ENCODE data around the gene MYBBP1A. TPM values are rescaled to one million over a fixed set of nuclear protein-coding genes. Genes with fewer than 3 reads are reported as not detected.

Gene MYBBP1A
- total and polyA plus RNA-seq, 2 of the 8 experiments (the other 6 are each of a cell fraction or from before 2014, with no cell fraction given) = 46.8 to 151 TPM

DNA sequence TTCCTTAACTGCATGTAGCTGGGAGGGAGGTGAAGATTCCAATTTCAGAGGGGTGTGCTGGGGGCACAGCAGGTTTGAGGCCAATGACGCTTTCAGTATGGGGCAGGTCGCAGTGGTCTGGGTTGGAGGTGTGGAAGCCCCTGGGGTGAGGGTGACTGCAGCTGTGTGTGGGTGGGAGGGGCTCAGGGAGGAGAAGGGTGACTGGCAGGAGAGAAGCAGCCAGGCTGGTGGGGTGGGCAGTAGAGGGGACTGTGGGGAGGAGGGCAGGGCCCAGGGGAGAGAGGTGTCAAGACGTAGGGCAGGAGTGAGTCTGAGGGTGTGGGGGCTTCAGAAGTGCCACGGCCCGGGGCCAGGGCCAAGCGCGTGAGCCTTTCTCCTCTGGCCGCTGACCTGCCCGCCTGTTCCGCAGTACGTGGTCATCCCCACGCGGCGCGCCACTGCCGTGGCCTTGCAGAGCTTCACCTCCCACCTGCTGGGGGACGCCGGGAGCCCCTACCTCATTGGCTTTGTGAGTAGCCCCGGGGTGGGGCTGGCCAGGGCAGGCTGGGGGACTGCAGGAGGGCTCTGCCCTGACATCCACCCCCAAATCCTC lies 19.4 kb downstream of the MYBBP1A start:
- H2AK5ac ChIP-seq (ENCODE audit: low read depth, low read length) = no peak overlapping the region
- H3K79me2 ChIP-seq (ENCODE audit: control insufficient read depth in 1 of 2, insufficient read depth in 2 of 2, low read length in 2 of 2) = no peaks in the 10 kb centered on the region
- H3K27me3 ChIP-seq (replicated peaks in 1 of 4; ENCODE audit: control insufficient read depth in 3 of 4, extremely low read depth in 1 of 4, insufficient read depth in 3 of 4, low read length in 3 of 4) = peaks cover 0 to 34% (median 18%) of the 10 kb centered on the region in 4 experiments; a peak in 4 of 7 replicates
- peaks cover 4% of the 10 kb centered on the region; the same call in 1 of the 2 replicates for H3K23me2 ChIP-seq (ENCODE audit: low read depth, low read length)
- no peak overlapping the region for H2BK20ac ChIP-seq (ENCODE audit: low read length)
- TF ChIP-seq POLR2AphosphoS5 (IDR thresholded peaks at IDR 0.05; ENCODE audit: low read depth, low read length) (0 out of 2 replicates have a peak, but pooled peaks have one; percentile 30), HDAC2 (IDR thresholded peaks at IDR 0.05; ENCODE audit: borderline replicate concordance in 1 of 2, low read depth in 2 of 2, low read length in 2 of 2) (no peak), RBBP5 (IDR thresholded peaks at IDR 0.05; ENCODE audit: borderline replicate concordance, low read depth, low read length) (0 out of 2 replicates have a peak, but pooled peaks have one; percentile 4)
- H3K4me2 ChIP-seq (ENCODE audit: insufficient read depth in 1 of 2, low read depth in 2 of 2, low read length in 2 of 2) = peak overlapping the region; percentile 61 to 79
- H2BK5ac ChIP-seq (ENCODE audit: low read depth, low read length) = no peak overlapping the region; the same call in 1 of the 2 replicates
- H4K91ac ChIP-seq (replicated peaks; ENCODE audit: insufficient read length, low read length) = no peak overlapping the region
- H2BK15ac ChIP-seq (ENCODE audit: low read length) = no peak overlapping the region
- POLR2A ChIA-PET (ENCODE audit: partially characterized antibody) = interaction anchor here (0.7 to 37.1 kb wide), 9 partner anchors 6 to 131 kb away, joined by 3 to 546 read pairs (median 4); partner anchors contain the start of genes GGT6 and MYBBP1A
- no peak overlapping the region for H3K27ac ChIP-seq (ENCODE audit: low read depth, low read length)
- no peak for FAIRE-seq
- CTCF ChIA-PET (ENCODE audit: partially characterized antibody) = interaction anchor here (1.0 to 3.0 kb wide), 3 partner anchors 8 to 62 kb away, joined by 3 to 12 read pairs (median 4); partner anchors contain the start of gene SPNS2
- peaks cover 0 to 29% (median 16%) of the 10 kb centered on the region in 4 experiments; a peak in 6 of 7 replicates for H3K4me1 ChIP-seq (replicated peaks in 1 of 4; ENCODE audit: control insufficient read depth in 3 of 4, insufficient read depth in 4 of 4, low read length in 3 of 4)
- H3K9ac ChIP-seq (replicated peaks in 1 of 4; ENCODE audit: extremely low read depth in 1 of 4, low read depth in 3 of 4, low read length in 3 of 4) = no peak overlapping the region; a peak in 1 of 7 replicates
- peak overlapping the region in 3 of 4 experiments; percentile 10 to 55 (median 18); a peak in 4 of 8 replicates for H3K4me3 ChIP-seq (ENCODE audit: extremely low read depth in 1 of 4, insufficient read depth in 2 of 4, low read depth in 3 of 4, low read length in 4 of 4)
- no peak overlapping the region for H2BK12ac ChIP-seq (ENCODE audit: low read depth, low read length)
- no peaks in the 10 kb centered on the region for H3K79me1 ChIP-seq (ENCODE audit: low read depth, low read length)
- no peaks in the 10 kb centered on the region for H3K9me3 ChIP-seq (ENCODE audit: insufficient read depth in 2 of 2, low read depth in 1 of 2, low read length in 1 of 2)
- peak overlapping the region; percentile 92 for H3K18ac ChIP-seq (ENCODE audit: extremely low read depth, low read length)
- H2AFZ ChIP-seq (ENCODE audit: low read length) = no peak overlapping the region
- no peak overlapping the region for H3K56ac ChIP-seq (replicated peaks; ENCODE audit: insufficient read length, low read depth, low read length)
- DNase-seq (ENCODE audit: low read depth in 1 of 2, low spot score in 2 of 2) = no peak
- H3K4ac ChIP-seq (replicated peaks; ENCODE audit: insufficient read length, low read depth, low read length) = peak overlapping the region; percentile 14
- H2BK120ac ChIP-seq (replicated peaks; ENCODE audit: low read depth, low read length) = no peak overlapping the region
- H3K14ac ChIP-seq (ENCODE audit: insufficient read length) = no peak overlapping the region
- no peak overlapping the region for H3K23ac ChIP-seq (ENCODE audit: insufficient read length)
- peaks cover 0 to 21% (median 15%) of the 10 kb centered on the region in 4 experiments; a peak in 5 of 8 replicates for H3K36me3 ChIP-seq (ENCODE audit: control insufficient read depth in 2 of 4, insufficient read depth in 4 of 4, low read length in 3 of 4)
- peak overlapping the region; percentile 31; the same call in 1 of the 2 replicates for H4K8ac ChIP-seq (ENCODE audit: extremely low read depth, insufficient read depth, low read length)
- peaks cover 11 to 16% of the 10 kb centered on the region in 2 experiments for H4K20me1 ChIP-seq (replicated peaks in 1 of 2; ENCODE audit: control insufficient read depth in 1 of 2, insufficient read depth in 2 of 2, low read length in 2 of 2)
- no peak overlapping the region for H4K5ac ChIP-seq (ENCODE audit: insufficient read length, low read depth, low read length)
- 38% methylated on average over 13 of the region's 19 CpGs; no CpG with 5 or more reads in 1 of the 2 experiments for WGBS, 2 experiments (ENCODE audit: extremely low coverage in 1 of 2, insufficient coverage in 1 of 2, insufficient read length in 1 of 2, insufficient replicate concordance in 2 of 2, low coverage in 1 of 2, low lambda C conversion rate in 2 of 2, missing lambda C conversion rate in 1 of 2)
